Lower lobe of right lung (tissue), 2 donors: Measurements from ENCODE around the gene CPA4. TPM values are rescaled to one million over a fixed set of nuclear protein-coding genes. Genes with fewer than 3 reads are reported as not detected.

ENCODE experiments used
- ATAC-seq, 2 donors: fragments of 200-7000 bp; cut with Tn5 transposase; one replicate each; pipeline ENCODE4 v1.9.1; 2020 to 2022; ENCODE audit warnings: mild to moderate bottlenecking in 2 of 2, moderate library complexity in 2 of 2
- DNase-seq: peaks from one replicate; pipeline ENCODE4 v3.0.0-alpha.2; 2020
- H3K27ac ChIP-seq: fragments of 200-600 bp; one replicate; pipeline ENCODE4 v1.8.0; 2022
- H3K27me3 ChIP-seq: fragments of 200-600 bp; one replicate; pipeline ENCODE4 v1.8.0; 2022; ENCODE audit warnings: low read depth
- H3K36me3 ChIP-seq: fragments of 200-600 bp; one replicate; pipeline ENCODE4 v1.8.0; 2022; ENCODE audit warnings: mild to moderate bottlenecking
- H3K4me1 ChIP-seq: fragments of 200-600 bp; one replicate; pipeline ENCODE4 v1.8.0; 2022
- H3K4me3 ChIP-seq: fragments of 200-600 bp; one replicate; pipeline ENCODE4 v1.8.0; 2022; ENCODE audit warnings: mild to moderate bottlenecking
- H3K9me3 ChIP-seq: fragments of 200-600 bp; one replicate; pipeline ENCODE4 v1.8.0; 2022
- CTCF ChIP-seq: fragments of 200-600 bp; IDR thresholded peaks from one replicate; pipeline ENCODE4 v1.8.0; 2022; ENCODE audit warnings: antibody characterized with exemption, mild to moderate bottlenecking
- intact Hi-C: fragments of 100-400 bp; cut with DNase I; formaldehyde crosslinking; loops from one replicate; pipeline ENCODE4 v1.11.0; 2022
- total RNA-seq: library from RNA; stranded (reverse); fragmentation: NEBNext Ultra II Directional; extraction: Animal tissue kit (Norgen Biotek cat#: 25700); gene quantifications from one replicate; pipeline ENCODE4 v1.2.1, GENCODE V29; 2021
- donor health status: DM: no; HTN: yes; CAD: no; lungs with severe emphysema.

The CPA4 gene
- total RNA-seq, 1 donor from 2014 or later, result not detected

GRCh38 chr7:130341882-130342281 lies 48.9 kb downstream of the CPA4 start:
- H3K27ac ChIP-seq, result no peak overlapping the region
- no peak for DNase-seq
- H3K4me1 ChIP-seq, result no peaks in the 10 kb centered on the region
- H3K9me3 ChIP-seq, result no peaks in the 10 kb centered on the region
- intact Hi-C loops, result no loop called here
- no peak for ATAC-seq
- H3K4me3 ChIP-seq, result no peak overlapping the region
- no peak for TF ChIP-seq CTCF
- peaks cover 5% of the 10 kb centered on the region for H3K27me3 ChIP-seq
- no peaks in the 10 kb centered on the region for H3K36me3 ChIP-seq

GRCh38 chr7:130342701-130343380 lies 49.9 kb downstream of the CPA4 start:
- no peak for DNase-seq
- intact Hi-C loops, result no loop called here
- H3K4me1 ChIP-seq, result no peaks in the 10 kb centered on the region
- peaks cover 5% of the 10 kb centered on the region for H3K27me3 ChIP-seq
- no peak for ATAC-seq
- no peaks in the 10 kb centered on the region for H3K36me3 ChIP-seq
- no peak overlapping the region for H3K4me3 ChIP-seq
- no peak for TF ChIP-seq CTCF
- no peaks in the 10 kb centered on the region for H3K9me3 ChIP-seq
- H3K27ac ChIP-seq, result no peak overlapping the region

GRCh38 chr7:130344271-130344866 lies 51.4 kb downstream of the CPA4 start, which contains the start of gene CPA5:
Gene CPA5, plus strand, starts transcription at chr7:130344816. Its CDS starts 1,670 bp downstream, at chr7:130346486.
- H3K36me3 ChIP-seq, result no peaks in the 10 kb centered on the region
- ATAC-seq, result no peak
- intact Hi-C loops, result no loop called here

GRCh38 chr7:130345136-130345535 lies 52.2 kb downstream of the CPA4 start:
- Histone ChIP-seq H3K27me3 (peaks cover 5% of the 10 kb centered on the region), H3K36me3 (no peaks in the 10 kb centered on the region), H3K27ac (no peak overlapping the region), H3K4me1 (no peaks in the 10 kb centered on the region), H3K4me3 (no peak overlapping the region), H3K9me3 (no peaks in the 10 kb centered on the region)
- no peak for DNase-seq
- intact Hi-C loops, result no loop called here
- ATAC-seq, result no peak
- TF ChIP-seq CTCF, result no peak

More at GRCh38 chr7:130344271-130344866, 51.4 kb downstream of the CPA4 start, which contains the start of gene CPA5:
- Histone ChIP-seq H3K9me3 (no peaks in the 10 kb centered on the region), H3K27ac (no peak within 1 kb of the TSS), H3K4me1 (no peaks in the 10 kb centered on the region), H3K27me3 (peaks cover 5% of the 10 kb centered on the region), H3K4me3 (no peak within 1 kb of the TSS)
- TF ChIP-seq CTCF, result no peak
- DNase-seq, result no peak

- DNase-seq (no peak), ATAC-seq (no peak)
- H3K4me1 ChIP-seq, result peaks cover 2% of the 10 kb centered on the region
- no peak overlapping the region for H3K4me3 ChIP-seq
- intact Hi-C loops, result no loop called here
- H3K9me3 ChIP-seq, result no peaks in the 10 kb centered on the region
- no peak for TF ChIP-seq CTCF
- H3K27me3 ChIP-seq, result peaks cover 5% of the 10 kb centered on the region
- H3K36me3 ChIP-seq, result no peaks in the 10 kb centered on the region
- H3K27ac ChIP-seq, result no peak overlapping the region
These were observed 52.8 kb downstream of the CPA4 start for GRCh38 chr7:130345725-130346124.
